GM12892 (cell line): Measurements from ENCODE around the gene RGS17.

Experiments
- POLR2A ChIP-seq: IDR thresholded peaks from 2 replicates; pipeline ENCODE4 v1.6.1; 2011; ENCODE audit warnings: low read depth, low read length, control low read depth
- POLR2AphosphoS5 ChIP-seq: IDR thresholded peaks from 2 replicates; pipeline ENCODE4 v1.6.1; 2011; ENCODE audit warnings: low read depth, low read length, control low read depth
- TAF1 ChIP-seq: IDR thresholded peaks from 2 replicates; pipeline ENCODE4 v1.6.1; 2011; ENCODE audit warnings: low read depth, mild to moderate bottlenecking, control low read depth, low read length, borderline replicate concordance

DNA sequence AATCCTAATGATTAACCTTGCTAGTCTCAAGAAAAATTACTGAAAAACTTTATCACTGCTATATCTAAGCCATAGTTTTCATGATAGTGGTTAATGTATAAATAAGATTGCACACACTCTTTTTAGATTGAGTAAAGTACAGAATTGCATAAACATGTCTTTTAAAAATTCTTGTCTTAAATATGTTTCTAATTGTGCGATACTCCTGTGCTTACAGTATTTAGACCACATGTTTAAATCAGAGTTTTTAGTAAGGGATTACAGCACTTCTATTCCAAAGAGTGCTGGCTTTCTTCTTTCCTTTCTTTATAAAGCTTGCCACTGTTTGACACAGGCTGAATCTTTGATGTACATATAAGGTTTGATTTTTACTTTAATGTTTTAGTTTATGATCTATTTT, 36.8 kb upstream of the RGS17 start:
- no peak for TF ChIP-seq POLR2A
- no peak for TF ChIP-seq POLR2AphosphoS5
- no peak for TF ChIP-seq TAF1
